ENCODE results near the gene RABGAP1L.
A peak's percentile ranks its signal among the peaks of the same experiment; 100 is the strongest.

RABGAP1L gene

GRCh38 chr1:174989536-174990220, 830.4 kb downstream of the RABGAP1L start:
- peaks cover 5% of the 10 kb centered on the region for H3K4me1 ChIP-seq
- DNase-seq = no peak
- no peaks in the 10 kb centered on the region for H3K9me3 ChIP-seq
- no peaks in the 10 kb centered on the region for H3K36me3 ChIP-seq
- H3K27me3 ChIP-seq = no peaks in the 10 kb centered on the region
- H3K4me3 ChIP-seq (ENCODE audit: low read depth, low read length) = no peak overlapping the region
- no peak for TF ChIP-seq CTCF (IDR thresholded peaks at IDR 0.05; ENCODE audit: low read depth, low read length)

GRCh38 chr1:174990382-174990999, 831.2 kb downstream of the RABGAP1L start:
- H3K27me3 ChIP-seq = no peaks in the 10 kb centered on the region
- peaks cover 5% of the 10 kb centered on the region for H3K4me1 ChIP-seq
- TF ChIP-seq CTCF (IDR thresholded peaks at IDR 0.05; ENCODE audit: low read depth, low read length) = no peak
- no peaks in the 10 kb centered on the region for H3K9me3 ChIP-seq
- peak overlapping the region; percentile 52 for H3K4me3 ChIP-seq (ENCODE audit: low read depth, low read length)
- no peaks in the 10 kb centered on the region for H3K36me3 ChIP-seq
- DNase-seq = no peak

- DNase-seq = no peak
- H3K4me1 ChIP-seq = peaks cover 5% of the 10 kb centered on the region
- H3K27me3 ChIP-seq = no peaks in the 10 kb centered on the region
- H3K4me3 ChIP-seq (ENCODE audit: low read depth, low read length) = no peak overlapping the region
- H3K36me3 ChIP-seq = no peaks in the 10 kb centered on the region
- no peaks in the 10 kb centered on the region for H3K9me3 ChIP-seq
- TF ChIP-seq CTCF (IDR thresholded peaks at IDR 0.05; ENCODE audit: low read depth, low read length) = no peak
These were observed 832.2 kb downstream of the RABGAP1L start for GRCh38 chr1:174991473-174991872.

GRCh38 chr1:174995121-174995520, 835.8 kb downstream of the RABGAP1L start:
- no peak for TF ChIP-seq CTCF (IDR thresholded peaks at IDR 0.05; ENCODE audit: low read depth, low read length)
- no peak for DNase-seq
- Histone ChIP-seq H3K27me3 (no peaks in the 10 kb centered on the region), H3K9me3 (no peaks in the 10 kb centered on the region), H3K4me1 (no peaks in the 10 kb centered on the region), H3K36me3 (no peaks in the 10 kb centered on the region), H3K4me3 (ENCODE audit: low read depth, low read length) (no peak overlapping the region)

GRCh38 chr1:174995916-174996315, 836.6 kb downstream of the RABGAP1L start:
- Histone ChIP-seq H3K9me3 (no peaks in the 10 kb centered on the region), H3K27me3 (no peaks in the 10 kb centered on the region), H3K4me1 (no peaks in the 10 kb centered on the region), H3K4me3 (ENCODE audit: low read depth, low read length) (no peak overlapping the region), H3K36me3 (no peaks in the 10 kb centered on the region)
- DNase-seq = no peak
- no peak for TF ChIP-seq CTCF (IDR thresholded peaks at IDR 0.05; ENCODE audit: low read depth, low read length)

GRCh38 chr1:174996476-174996875, 837.2 kb downstream of the RABGAP1L start:
- Histone ChIP-seq H3K9me3 (no peaks in the 10 kb centered on the region), H3K4me3 (ENCODE audit: low read depth, low read length) (no peak overlapping the region), H3K27me3 (no peaks in the 10 kb centered on the region), H3K4me1 (no peaks in the 10 kb centered on the region), H3K36me3 (peaks cover 2% of the 10 kb centered on the region)
- TF ChIP-seq CTCF (IDR thresholded peaks at IDR 0.05; ENCODE audit: low read depth, low read length) = no peak
- DNase-seq = no peak

All from BE2C (cell line).